Muscle layer of duodenum (tissue), 2 donors: ENCODE results near the gene PTTG1IP.

Experiments
- H3K27ac ChIP-seq: one replicate; pipeline ENCODE4 v1.7.0; 2013; ENCODE audit warnings: mild to moderate bottlenecking, low read length
- H3K27me3 ChIP-seq: one replicate; pipeline ENCODE4 v1.7.0; 2013; ENCODE audit warnings: low read depth, mild to moderate bottlenecking, control low read depth, low read length
- H3K36me3 ChIP-seq, 2 donors: one replicate each; pipeline ENCODE4 v1.7.0; 2013; ENCODE audit warnings: low read length in 2 of 2, control low read depth in 1 of 2, mild to moderate bottlenecking in 1 of 2; ENCODE audit not compliant: insufficient read depth in 2 of 2, control insufficient read depth in 1 of 2
- H3K4me1 ChIP-seq, 2 donors: one replicate each; pipeline ENCODE4 v1.7.0; 2013; ENCODE audit warnings: low read length in 2 of 2, mild to moderate bottlenecking in 2 of 2, control low read depth in 1 of 2, moderate library complexity in 1 of 2; ENCODE audit not compliant: insufficient read depth in 2 of 2, control insufficient read depth in 1 of 2
- H3K4me3 ChIP-seq, 2 donors: one replicate each; pipeline ENCODE4 v1.7.0; 2013; ENCODE audit warnings: low read length in 2 of 2, low read depth in 1 of 2, mild to moderate bottlenecking in 1 of 2
- H3K9me3 ChIP-seq, 2 donors: one replicate each; pipeline ENCODE4 v1.7.0; 2013; ENCODE audit warnings: low read length in 2 of 2, control low read depth in 1 of 2, mild to moderate bottlenecking in 1 of 2; ENCODE audit not compliant: control insufficient read depth in 1 of 2
- donor health status: healthy.

The PTTG1IP gene

GRCh38 chr21:44874497-44875315, 1.2 kb upstream of the PTTG1IP start:
- Histone ChIP-seq H3K4me1 (peaks cover 17 to 35% of the 10 kb centered on the region in 2 donors), H3K9me3 (no peaks in the 10 kb centered on the region), H3K27me3 (no peaks in the 10 kb centered on the region), H3K27ac (peak overlapping the region; percentile 87), H3K36me3 (no peaks in the 10 kb centered on the region), H3K4me3 (peak overlapping the region; percentile 63 to 92)

GRCh38 chr21:44874240-44874496, 678 bp upstream of the PTTG1IP start:
- peaks cover 17 to 36% of the 10 kb centered on the region in 2 donors for H3K4me1 ChIP-seq
- H3K27me3 ChIP-seq, result no peaks in the 10 kb centered on the region
- H3K4me3 ChIP-seq, result peak overlapping the region; percentile 63 to 92
- H3K27ac ChIP-seq, result peak overlapping the region; percentile 87
- H3K36me3 ChIP-seq, result no peaks in the 10 kb centered on the region
- H3K9me3 ChIP-seq, result no peaks in the 10 kb centered on the region

- Histone ChIP-seq H3K9me3 (no peaks in the 10 kb centered on the region), H3K27ac (peak overlapping the region; percentile 83), H3K4me3 (peak overlapping the region; percentile 91 to 92), H3K36me3 (no peaks in the 10 kb centered on the region), H3K4me1 (peaks cover 29 to 47% of the 10 kb centered on the region in 2 donors), H3K27me3 (no peaks in the 10 kb centered on the region)
Measured at GRCh38 chr21:44872649-44873355, 688 bp downstream of the PTTG1IP start.

GRCh38 chr21:44872323-44872648, 1.2 kb downstream of the PTTG1IP start:
- Histone ChIP-seq H3K36me3 (no peaks in the 10 kb centered on the region), H3K27ac (peak overlapping the region; percentile 83), H3K4me1 (peaks cover 30 to 50% of the 10 kb centered on the region in 2 donors), H3K27me3 (no peaks in the 10 kb centered on the region), H3K9me3 (no peaks in the 10 kb centered on the region), H3K4me3 (peak overlapping the region; percentile 91 to 92)

GRCh38 chr21:44871576-44872269, 1.8 kb downstream of the PTTG1IP start:
- H3K36me3 ChIP-seq, result no peaks in the 10 kb centered on the region
- H3K4me1 ChIP-seq, result peaks cover 30 to 55% of the 10 kb centered on the region in 2 donors
- H3K9me3 ChIP-seq, result no peaks in the 10 kb centered on the region

GRCh38 chr21:44870748-44871495, 2.6 kb downstream of the PTTG1IP start:
- Histone ChIP-seq H3K9me3 (no peaks in the 10 kb centered on the region), H3K27ac (peak overlapping the region; percentile 83), H3K36me3 (no peaks in the 10 kb centered on the region), H3K4me1 (peaks cover 31 to 63% of the 10 kb centered on the region in 2 donors), H3K27me3 (no peaks in the 10 kb centered on the region), H3K4me3 (peak overlapping the region; percentile 91 to 92)

More at GRCh38 chr21:44871576-44872269, 1.8 kb downstream of the PTTG1IP start:
- Histone ChIP-seq H3K4me3 (peak overlapping the region; percentile 91 to 92), H3K27ac (peak overlapping the region; percentile 83), H3K27me3 (no peaks in the 10 kb centered on the region)

GRCh38 chr21:44869781-44870747, 3.4 kb downstream of the PTTG1IP start:
- Histone ChIP-seq H3K9me3 (no peaks in the 10 kb centered on the region), H3K4me1 (peaks cover 34 to 67% of the 10 kb centered on the region in 2 donors), H3K27ac (peak overlapping the region; percentile 83), H3K27me3 (no peaks in the 10 kb centered on the region), H3K36me3 (peaks cover 4 to 6% of the 10 kb centered on the region in 2 donors), H3K4me3 (peak overlapping the region; percentile 91 to 92)

GRCh38 chr21:44868707-44869106, 4.8 kb downstream of the PTTG1IP start:
- Histone ChIP-seq H3K36me3 (peaks cover 13 to 19% of the 10 kb centered on the region in 2 donors), H3K27me3 (no peaks in the 10 kb centered on the region), H3K4me1 (peaks cover 34 to 62% of the 10 kb centered on the region in 2 donors), H3K27ac (peak overlapping the region; percentile 83), H3K4me3 (peak overlapping the region in 1 of 2 donors; percentile 19), H3K9me3 (no peaks in the 10 kb centered on the region)

- H3K9me3 ChIP-seq, result no peaks in the 10 kb centered on the region
- H3K27me3 ChIP-seq, result no peaks in the 10 kb centered on the region
- peaks cover 17 to 23% of the 10 kb centered on the region in 2 donors for H3K36me3 ChIP-seq
- peak overlapping the region; percentile 83 for H3K27ac ChIP-seq
- peaks cover 34 to 62% of the 10 kb centered on the region in 2 donors for H3K4me1 ChIP-seq
- H3K4me3 ChIP-seq, result no peak overlapping the region
Measured at GRCh38 chr21:44867999-44868700, 5.3 kb downstream of the PTTG1IP start.

- Histone ChIP-seq H3K27ac (peak overlapping the region; percentile 10), H3K4me3 (no peak overlapping the region)
Measured at GRCh38 chr21:44867464-44867863, 6.0 kb downstream of the PTTG1IP start.

More at GRCh38 chr21:44867464-44867863, 6.0 kb downstream of the PTTG1IP start:
- peaks cover 17 to 23% of the 10 kb centered on the region in 2 donors for H3K36me3 ChIP-seq
- H3K9me3 ChIP-seq, result no peaks in the 10 kb centered on the region
- H3K27me3 ChIP-seq, result no peaks in the 10 kb centered on the region
- peaks cover 34 to 62% of the 10 kb centered on the region in 2 donors for H3K4me1 ChIP-seq
